ENCODE measurements around the gene TSSK3. TPM values are rescaled to one million over a fixed set of nuclear protein-coding genes. Genes with fewer than 3 reads are reported as not detected.

Gene TSSK3
- total and polyA plus RNA-seq, 9 of the 15 experiments (the other 6 are each of a cell fraction or from before 2014, with no cell fraction given) = 0.27 to 2.8 (median 1.9) TPM

- Histone ChIP-seq H3K9me1 (ENCODE audit: control insufficient read depth, insufficient read depth, low read length) (no peaks in the 10 kb centered on the region), H3K27me3 (ENCODE audit: control insufficient read depth in 2 of 2, insufficient read depth in 2 of 2, low read length in 2 of 2) (no peaks in the 10 kb centered on the region), H3K9me3 (replicated peaks; ENCODE audit: control insufficient read depth, insufficient read depth, low read depth, low read length) (no peaks in the 10 kb centered on the region), H3K4me3 (no peak overlapping the region), H3K27ac (ENCODE audit: extremely low read depth, low read depth, low read length) (no peak overlapping the region), H3K4me2 (ENCODE audit: insufficient read depth, low read length) (no peak overlapping the region), H4K20me1 (replicated peaks; ENCODE audit: control insufficient read depth, insufficient read depth, low read length) (peaks cover 3% of the 10 kb centered on the region; the same call in 1 of the 2 replicates), H3K4me1 (replicated peaks in 1 of 2; ENCODE audit: control insufficient read depth in 2 of 2, insufficient read depth in 2 of 2, low read length in 2 of 2) (peaks cover 0 to 1% of the 10 kb centered on the region in 2 experiments; a peak in 1 of 5 replicates), H3K36me3 (ENCODE audit: control insufficient read depth, insufficient read depth, low read length) (peaks cover 60% of the 10 kb centered on the region), H3K79me2 (ENCODE audit: control insufficient read depth, insufficient read depth, low read length) (peaks cover 39% of the 10 kb centered on the region), H2AFZ (ENCODE audit: low read depth, low read length) (no peak overlapping the region), H3K9ac (ENCODE audit: insufficient read depth in 1 of 2, low read depth in 2 of 2, low read length in 2 of 2) (no peak overlapping the region)
- peak; percentile 8; the same call in 1 of the 2 replicates for TF ChIP-seq XRCC5 (IDR thresholded peaks at IDR 0.05; ENCODE audit: low read depth, low read length)
- TF ChIP-seq CTBP1 (IDR thresholded peaks at IDR 0.05; ENCODE audit: borderline replicate concordance) = 0 out of 2 replicates have a peak, but pooled peaks have one; percentile 5
- no peak for TF ChIP-seq NFIX (CRISPR knock-in tag; IDR thresholded peaks at IDR 0.05; ENCODE audit: low read depth)
- WGBS (ENCODE audit: insufficient coverage, low coverage, missing lambda C conversion rate) = 80% methylated on average over 3 of the region's 3 CpGs
- intact Hi-C loops (cut with micrococcal nuclease) (loop anchor here (2.0 kb wide), 2 partner anchors 94 to 102 kb away; partner anchors contain the start of genes EIF3I and TMEM234), in situ Hi-C loops (cut with MboI) (no loop called here)
- no peak for ATAC-seq
- ChIA-PET POLR2A (interaction anchor here (0.6 to 4.1 kb wide), 7 partner anchors 11 to 446 kb away, joined by 3 to 37 read pairs (median 3); partner anchors contain the start of genes FAM167B and MARCKSL1), CTCF (ENCODE audit: low intra/inter-chr PET ratio) (interaction anchor here (1.6 kb wide), 1 partner anchor 102 kb away, joined by 9 read pairs; no protein-coding TSS in a partner anchor)
- no TSS peak for BruUV-seq (replicated peaks)
- no peak for FAIRE-seq
- DNase-seq (ENCODE audit: extremely low read depth in 1 of 4, low spot score in 3 of 4) = no peak
These were observed 45.4 kb upstream of the TSSK3 start for GRCh38 chr1:32316903-32317277.

- BruUV-seq (replicated peaks) = no TSS peak
- Histone ChIP-seq H3K36me3 (ENCODE audit: control insufficient read depth, insufficient read depth, low read length) (peaks cover 69% of the 10 kb centered on the region), H3K4me2 (ENCODE audit: insufficient read depth, low read length) (no peak overlapping the region), H3K27me3 (ENCODE audit: control insufficient read depth in 2 of 2, insufficient read depth in 2 of 2, low read length in 2 of 2) (no peaks in the 10 kb centered on the region), H4K20me1 (replicated peaks; ENCODE audit: control insufficient read depth, insufficient read depth, low read length) (peaks cover 3% of the 10 kb centered on the region; the same call in 1 of the 2 replicates), H2AFZ (ENCODE audit: low read depth, low read length) (no peak overlapping the region), H3K79me2 (ENCODE audit: control insufficient read depth, insufficient read depth, low read length) (peaks cover 28% of the 10 kb centered on the region), H3K9ac (ENCODE audit: insufficient read depth in 1 of 2, low read depth in 2 of 2, low read length in 2 of 2) (no peak overlapping the region), H3K9me1 (ENCODE audit: control insufficient read depth, insufficient read depth, low read length) (no peaks in the 10 kb centered on the region), H3K27ac (ENCODE audit: extremely low read depth, low read depth, low read length) (no peak overlapping the region), H3K4me1 (replicated peaks in 1 of 2; ENCODE audit: control insufficient read depth in 2 of 2, insufficient read depth in 2 of 2, low read length in 2 of 2) (no peaks in the 10 kb centered on the region), H3K9me3 (replicated peaks; ENCODE audit: control insufficient read depth, insufficient read depth, low read depth, low read length) (no peaks in the 10 kb centered on the region), H3K4me3 (no peak overlapping the region)
- 95% methylated on average over 10 of the region's 10 CpGs for WGBS (ENCODE audit: insufficient coverage, low coverage, missing lambda C conversion rate)
- no peak for DNase-seq (ENCODE audit: extremely low read depth in 1 of 4, low spot score in 3 of 4)
- ChIA-PET CTCF (ENCODE audit: low intra/inter-chr PET ratio) (no interaction called here), POLR2A (interaction anchor here (0.7 to 6.3 kb wide), 6 partner anchors 13 to 74 kb away, joined by 3 to 75 read pairs (median 6); partner anchors contain the start of gene MARCKSL1)
- ATAC-seq = no peak
- intact Hi-C loops (cut with micrococcal nuclease) = no loop called here
- in situ Hi-C loops (cut with MboI) = no loop called here
- no peak for FAIRE-seq
- no peak for TF ChIP-seq RHOXF2B (CRISPR knock-in tag; conservative IDR thresholded peaks at IDR 0.05)
- no peak for TF ChIP-seq CBX8 (IDR thresholded peaks at IDR 0.05; ENCODE audit: borderline replicate concordance, extremely low read depth, low read depth, low read length, poor library complexity, severe bottlenecking)
- no peak for TF ChIP-seq CEBPG (CRISPR knock-in tag; IDR thresholded peaks at IDR 0.05)
- peak; percentile 55 to 90; a peak in 3 of 4 replicates for TF ChIP-seq CEBPG (tag; conservative IDR thresholded peaks at IDR 0.05 in 1 of 2, IDR thresholded peaks at IDR 0.05 in 1 of 2)
These were observed 44.0 kb upstream of the TSSK3 start for GRCh38 chr1:32318127-32318869.
